A673 (cell line): ENCODE measurements around the gene KIDINS220.

Experiments used
- EZH2 ChIP-seq: fragments of 200-600 bp; sonication (generic); IDR thresholded peaks from 2 replicates; pipeline ENCODE4 v1.6.1; 2017; ENCODE audit warnings: borderline replicate concordance, low read depth, mild to moderate bottlenecking, mixed read lengths, antibody characterized with exemption, low read length; ENCODE audit not compliant: poor library complexity, severe bottlenecking
- TF ChIP-seq, protein P1 (sequence below): fragments of 300-800, 200-600 bp; sonication (generic); conservative IDR thresholded peaks from 2 replicates; pipeline ENCODE4 v1.5.1; 2017; ENCODE audit warnings: low read depth, mild to moderate bottlenecking, antibody characterized with exemption, low read length, moderate library complexity, mixed read lengths

DNA sequence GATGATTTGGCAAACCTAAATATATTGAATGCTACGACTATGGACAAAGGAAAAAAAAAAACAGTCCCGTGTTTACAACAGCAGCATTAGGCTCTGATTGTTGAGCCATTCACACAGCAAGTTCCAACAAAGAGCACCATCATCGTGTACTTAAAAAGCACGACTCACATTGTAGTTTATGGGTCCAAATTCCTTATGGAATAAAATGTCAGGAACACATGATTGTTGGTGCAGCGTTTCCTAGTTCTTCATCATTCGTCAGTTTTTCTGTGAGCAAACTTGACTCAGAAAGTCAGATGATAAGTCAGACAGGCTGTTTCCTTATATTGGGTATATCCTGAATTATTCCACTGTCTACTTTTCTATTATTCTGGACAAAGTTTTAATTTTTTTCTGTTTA is 10.0 kb upstream of the KIDINS220 start:
- TF ChIP-seq EZH2 = no peak
- TF ChIP-seq, protein P1, sequence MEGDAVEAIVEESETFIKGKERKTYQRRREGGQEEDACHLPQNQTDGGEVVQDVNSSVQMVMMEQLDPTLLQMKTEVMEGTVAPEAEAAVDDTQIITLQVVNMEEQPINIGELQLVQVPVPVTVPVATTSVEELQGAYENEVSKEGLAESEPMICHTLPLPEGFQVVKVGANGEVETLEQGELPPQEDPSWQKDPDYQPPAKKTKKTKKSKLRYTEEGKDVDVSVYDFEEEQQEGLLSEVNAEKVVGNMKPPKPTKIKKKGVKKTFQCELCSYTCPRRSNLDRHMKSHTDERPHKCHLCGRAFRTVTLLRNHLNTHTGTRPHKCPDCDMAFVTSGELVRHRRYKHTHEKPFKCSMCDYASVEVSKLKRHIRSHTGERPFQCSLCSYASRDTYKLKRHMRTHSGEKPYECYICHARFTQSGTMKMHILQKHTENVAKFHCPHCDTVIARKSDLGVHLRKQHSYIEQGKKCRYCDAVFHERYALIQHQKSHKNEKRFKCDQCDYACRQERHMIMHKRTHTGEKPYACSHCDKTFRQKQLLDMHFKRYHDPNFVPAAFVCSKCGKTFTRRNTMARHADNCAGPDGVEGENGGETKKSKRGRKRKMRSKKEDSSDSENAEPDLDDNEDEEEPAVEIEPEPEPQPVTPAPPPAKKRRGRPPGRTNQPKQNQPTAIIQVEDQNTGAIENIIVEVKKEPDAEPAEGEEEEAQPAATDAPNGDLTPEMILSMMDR = no peak
